Type B pancreatic cell (in vitro differentiated cells): ENCODE data around the gene ZNF827. TPM values are rescaled to one million over a fixed set of nuclear protein-coding genes. Genes with fewer than 3 reads are reported as not detected.

ENCODE experiments used
- DNase-seq: peaks from one replicate; pipeline ENCODE4 v3.0.0; 2021; ENCODE audit warnings: mixed read lengths; ENCODE audit not compliant: unreplicated experiment; ENCODE audit errors: extremely low spot score
- H3K27ac Mint-ChIP-seq: 2 replicates; pipeline ENCODE4 v1.8.0; 2021; ENCODE audit warnings: mild to moderate bottlenecking, mixed read lengths
- H3K27me3 Mint-ChIP-seq: 2 replicates; pipeline ENCODE4 v1.8.0; 2021; ENCODE audit warnings: mixed read lengths
- H3K36me3 Mint-ChIP-seq: 2 replicates; pipeline ENCODE4 v1.8.0; 2021; ENCODE audit warnings: mixed read lengths
- H3K4me1 Mint-ChIP-seq: one replicate; pipeline ENCODE4 v1.8.0; 2021; ENCODE audit warnings: mixed read lengths; ENCODE audit not compliant: unreplicated experiment
- H3K4me3 Mint-ChIP-seq: 2 replicates; pipeline ENCODE4 v1.8.0; 2021; ENCODE audit warnings: mild to moderate bottlenecking, mixed read lengths
- H3K9me3 Mint-ChIP-seq: 2 replicates; pipeline ENCODE4 v1.8.0; 2021; ENCODE audit warnings: mixed read lengths
- CTCF ChIP-seq: fragments of 200-600 bp; sonication (generic); conservative IDR thresholded peaks from 2 replicates; pipeline ENCODE4 v1.5.0; 2021; ENCODE audit warnings: antibody characterized with exemption, mild to moderate bottlenecking
- total RNA-seq: library from RNA; stranded (reverse); gene quantifications from 2 replicates; pipeline ENCODE4 v1.2.1, GENCODE V29; 2021; ENCODE audit warnings: low replicate concordance

ZNF827 gene
- total RNA-seq, 1 donor from 2014 or later, result 39.9 TPM

- no peak for TF ChIP-seq CTCF
- H3K4me1 Mint-ChIP-seq, result peaks cover 10% of the 10 kb centered on the region
- H3K4me3 Mint-ChIP-seq, result no peak overlapping the region
- no peaks in the 10 kb centered on the region for H3K27me3 Mint-ChIP-seq
- H3K27ac Mint-ChIP-seq, result no peak overlapping the region
- DNase-seq, result no peak
- H3K9me3 Mint-ChIP-seq, result no peaks in the 10 kb centered on the region
- H3K36me3 Mint-ChIP-seq, result peaks cover 53% of the 10 kb centered on the region
Measured at GRCh38 chr4:145898926-145899531, 39.6 kb downstream of the ZNF827 start.

GRCh38 chr4:145898466-145898865 lies 40.2 kb downstream of the ZNF827 start:
- DNase-seq, result no peak
- Mint-ChIP-seq H3K4me1 (peaks cover 10% of the 10 kb centered on the region), H3K4me3 (no peak overlapping the region), H3K9me3 (no peaks in the 10 kb centered on the region), H3K36me3 (peaks cover 53% of the 10 kb centered on the region), H3K27me3 (no peaks in the 10 kb centered on the region), H3K27ac (no peak overlapping the region)
- TF ChIP-seq CTCF, result no peak

- Mint-ChIP-seq H3K36me3 (peaks cover 33% of the 10 kb centered on the region), H3K27me3 (no peaks in the 10 kb centered on the region), H3K27ac (no peak overlapping the region), H3K4me3 (no peak overlapping the region), H3K4me1 (peaks cover 23% of the 10 kb centered on the region), H3K9me3 (no peaks in the 10 kb centered on the region)
- no peak for TF ChIP-seq CTCF
- DNase-seq, result no peak
Measured at GRCh38 chr4:145895056-145895455, 43.6 kb downstream of the ZNF827 start.

- Mint-ChIP-seq H3K27ac (no peak overlapping the region), H3K36me3 (peaks cover 30% of the 10 kb centered on the region), H3K4me1 (peaks cover 21% of the 10 kb centered on the region), H3K9me3 (no peaks in the 10 kb centered on the region), H3K4me3 (no peak overlapping the region), H3K27me3 (no peaks in the 10 kb centered on the region)
- no peak for DNase-seq
- no peak for TF ChIP-seq CTCF
Measured at GRCh38 chr4:145891958-145892357, 46.7 kb downstream of the ZNF827 start.

- Mint-ChIP-seq H3K36me3 (peaks cover 31% of the 10 kb centered on the region), H3K9me3 (no peaks in the 10 kb centered on the region), H3K27ac (no peak overlapping the region), H3K4me1 (peaks cover 21% of the 10 kb centered on the region), H3K27me3 (no peaks in the 10 kb centered on the region), H3K4me3 (no peak overlapping the region)
- DNase-seq, result no peak
- no peak for TF ChIP-seq CTCF
Measured at GRCh38 chr4:145890689-145891088, 47.9 kb downstream of the ZNF827 start.

- H3K27me3 Mint-ChIP-seq, result no peaks in the 10 kb centered on the region
- H3K36me3 Mint-ChIP-seq, result peaks cover 40% of the 10 kb centered on the region
- peaks cover 21% of the 10 kb centered on the region for H3K4me1 Mint-ChIP-seq
- no peak overlapping the region for H3K4me3 Mint-ChIP-seq
- DNase-seq, result no peak
- peak; percentile 42 for TF ChIP-seq CTCF
- no peaks in the 10 kb centered on the region for H3K9me3 Mint-ChIP-seq
- H3K27ac Mint-ChIP-seq, result no peak overlapping the region
Measured at GRCh38 chr4:145888393-145888792, 50.2 kb downstream of the ZNF827 start.
